Muscle of back (tissue), 13 donors: ENCODE results near the gene MXD1. TPM values are rescaled to one million over a fixed set of nuclear protein-coding genes. Genes with fewer than 3 reads are reported as not detected.
"Not testable (repeated sequence)": the region's sequence is repeated elsewhere in the genome, so short reads cannot be mapped to it uniquely, and the experiment has no call there.

Source experiments
- DNase-seq, 3 donors: peaks; one replicate each; pipeline versions ENCODE4 v3.0.0 to v3.0.0-alpha.2; 2013
- long read RNA-seq, 9 donors: transcript quantifications; one replicate each; lab custom pipeline, GENCODE V29; 2026
- polyA plus RNA-seq, 10 donors: library from polyadenylated mRNA; unstranded; fragments of 120-200 nt; gene quantifications; one replicate each; pipeline ENCODE4 v1.2.1, GENCODE V29; 2013; ENCODE audit not compliant: insufficient read length in 10 of 10

The MXD1 gene
- polyA plus RNA-seq = 1 to 10 TPM; 4.0 to 9.8 (median 6.2) TPM
- long read RNA-seq, donor 1, full-length matches to known transcripts = 1 of 1 reads
- long read RNA-seq, donor 1, partial matches to known transcripts = 0 of 1 reads
- long read RNA-seq, donor 1, other reads (novel, unspliced or antisense) = 0 of 1 reads
- long read RNA-seq, donor 2 = 0 reads
- long read RNA-seq, donor 3 = 0 reads
- long read RNA-seq, donor 4 = 0 reads
- long read RNA-seq, donor 5, partial matches to known transcripts = 0 of 2 reads
- long read RNA-seq, donor 5, other reads (novel, unspliced or antisense) = 0 of 2 reads
- long read RNA-seq, donor 6, full-length matches to known transcripts = 3 of 3 reads
- long read RNA-seq, donor 6, partial matches to known transcripts = 0 of 3 reads
- long read RNA-seq, donor 6, other reads (novel, unspliced or antisense) = 0 of 3 reads
- long read RNA-seq, donor 7, full-length matches to known transcripts = 2 of 2 reads
- long read RNA-seq, donor 7, partial matches to known transcripts = 0 of 2 reads
- long read RNA-seq, donor 7, other reads (novel, unspliced or antisense) = 0 of 2 reads
- long read RNA-seq, donor 8, full-length matches to known transcripts = 1 of 1 reads
- long read RNA-seq, donor 8, partial matches to known transcripts = 0 of 1 reads
- long read RNA-seq, donor 8, other reads (novel, unspliced or antisense) = 0 of 1 reads
- long read RNA-seq, donor 9 = 0 reads

GRCh38 chr2:69914950-69915945, at the start of gene MXD1:
MXD1 (plus strand) TSS chr2:69915109; CDS start chr2:69915331, 222 bp downstream.
- DNase-seq = peak in 1 of 3 donors; percentile 17

- no peak for DNase-seq
Measured at GRCh38 chr2:69888451-69888850, 26.5 kb upstream of the MXD1 start.

GRCh38 chr2:69889302-69889701, 25.6 kb upstream of the MXD1 start:
- no peak for DNase-seq

- DNase-seq = no peak
Measured at GRCh38 chr2:69890881-69891280, 24.0 kb upstream of the MXD1 start.

GRCh38 chr2:69892838-69893424, 22.0 kb upstream of the MXD1 start:
- not testable (repeated sequence) for DNase-seq

GRCh38 chr2:69893684-69894551, 21.0 kb upstream of the MXD1 start, which contains the start of gene SNRNP27:
SNRNP27 (plus strand) TSS chr2:69893956; CDS start chr2:69893985, 29 bp downstream.
- peak; percentile 84 to 93 (median 89) for DNase-seq

- DNase-seq = peak in 1 of 3 donors; percentile 5
Measured at GRCh38 chr2:69894737-69895136, 20.2 kb upstream of the MXD1 start.

- peak in 1 of 3 donors; percentile 8 for DNase-seq
Measured at GRCh38 chr2:69902213-69902922, 12.5 kb upstream of the MXD1 start.

- no peak for DNase-seq
Measured at GRCh38 chr2:69907216-69907615, 7.7 kb upstream of the MXD1 start.

GRCh38 chr2:69911985-69912563, 2.8 kb upstream of the MXD1 start:
- peak; percentile 54 to 67 (median 57) for DNase-seq

GRCh38 chr2:69914164-69914949, 552 bp upstream of the MXD1 start:
- peak; percentile 100 for DNase-seq

- DNase-seq = no peak
Measured at GRCh38 chr2:69916106-69916505, 1.2 kb downstream of the MXD1 start.

GRCh38 chr2:69917852-69918251, 2.9 kb downstream of the MXD1 start:
- no peak for DNase-seq

- DNase-seq = no peak
Measured at GRCh38 chr2:69918401-69918800, 3.5 kb downstream of the MXD1 start.

GRCh38 chr2:69923116-69923515, 8.2 kb downstream of the MXD1 start:
- no peak for DNase-seq

GRCh38 chr2:69926849-69927515, 12.1 kb downstream of the MXD1 start:
- no peak for DNase-seq

- DNase-seq = no peak
Measured at GRCh38 chr2:69931832-69932595, 17.1 kb downstream of the MXD1 start.
